Stimulated activated naive CD8-positive, alpha-beta T cell treated with anti-CD3 and anti-CD28 coated beads, Interleukin-15, amount 100 ng/mL, for 72 hours (primary cell): ENCODE data around the gene NDUFV2.
A peak's percentile ranks its signal among the peaks of the same experiment; 100 is the strongest.

Source experiments
- ATAC-seq: fragments of 150-1000 bp; cut with Tn5 transposase; 2 replicates; pipeline ENCODE4 v1.10.0; 2021; ENCODE audit warnings: mild to moderate bottlenecking, moderate library complexity
- DNase-seq, 2 donors: peaks; one replicate each; pipeline ENCODE4 v3.0.0; 2021 to 2022
- H3K27ac Mint-ChIP-seq, 2 donors: one replicate each; pipeline ENCODE4 v1.8.0; 2022; ENCODE audit warnings: mild to moderate bottlenecking in 2 of 2, mixed read lengths in 2 of 2, moderate library complexity in 2 of 2
- H3K27me3 Mint-ChIP-seq: one replicate; pipeline ENCODE4 v1.8.0; 2022; ENCODE audit warnings: mixed read lengths
- H3K4me1 Mint-ChIP-seq: one replicate; pipeline ENCODE4 v1.8.0; 2022; ENCODE audit warnings: mild to moderate bottlenecking, mixed read lengths
- H3K4me3 Mint-ChIP-seq, 2 donors: one replicate each; pipeline ENCODE4 v1.8.0; 2022; ENCODE audit warnings: mild to moderate bottlenecking in 2 of 2, mixed read lengths in 2 of 2, moderate library complexity in 1 of 2
- H3K9me3 Mint-ChIP-seq, 2 donors: one replicate each; pipeline ENCODE4 v1.8.0; 2022; ENCODE audit warnings: mixed read lengths in 2 of 2

The NDUFV2 gene

GRCh38 chr18:9124824-9125223 lies 22.3 kb downstream of the NDUFV2 start:
- Mint-ChIP-seq H3K27me3 (no peaks in the 10 kb centered on the region), H3K27ac (no peak overlapping the region), H3K4me3 (no peak overlapping the region), H3K4me1 (peaks cover 49% of the 10 kb centered on the region), H3K9me3 (no peaks in the 10 kb centered on the region)
- ATAC-seq (no peak), DNase-seq (no peak)

DNA sequence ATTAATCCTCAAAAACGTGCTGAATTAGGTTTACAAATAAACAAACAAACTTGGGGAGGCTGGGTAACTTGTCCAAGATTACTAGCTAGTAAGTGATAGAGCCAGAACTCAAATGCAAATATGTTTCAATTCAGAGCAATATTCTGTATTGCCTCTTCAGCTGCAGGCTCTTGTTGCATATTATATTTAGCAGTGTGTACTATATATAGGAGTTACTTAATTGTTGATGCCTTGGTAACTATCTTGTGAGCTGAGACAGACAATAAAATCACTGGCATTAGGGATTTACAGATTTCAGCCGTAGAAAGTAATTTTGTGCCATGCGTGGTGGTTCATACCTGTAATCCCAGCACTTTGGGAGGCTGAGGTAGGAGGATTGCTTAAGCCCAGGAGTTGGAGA lies 23.8 kb downstream of the NDUFV2 start:
- Mint-ChIP-seq H3K27ac (peak overlapping the region in 1 of 2 donors; percentile 13), H3K4me3 (no peak overlapping the region), H3K9me3 (no peaks in the 10 kb centered on the region), H3K27me3 (no peaks in the 10 kb centered on the region), H3K4me1 (peaks cover 44% of the 10 kb centered on the region)
- DNase-seq: no peak
- no peak for ATAC-seq

DNA sequence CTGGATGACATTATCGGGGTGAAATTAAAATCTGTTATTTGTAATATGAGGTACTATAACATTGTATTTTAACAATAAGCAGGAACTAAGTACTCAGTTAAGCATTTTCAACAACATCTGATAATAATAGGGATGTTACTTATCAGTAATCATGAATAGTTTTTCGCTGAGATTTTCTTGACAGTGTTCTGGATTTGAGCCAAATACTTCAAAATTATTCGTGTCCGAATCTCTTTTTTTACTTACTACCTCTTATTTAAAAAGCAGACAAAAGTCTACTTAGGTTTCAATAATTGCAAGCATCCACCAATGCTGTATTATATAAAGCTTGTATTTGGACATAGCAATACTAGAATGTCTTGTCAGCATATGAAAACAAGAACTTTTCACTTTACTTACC lies 27.7 kb downstream of the NDUFV2 start:
- H3K4me1 Mint-ChIP-seq: peaks cover 61% of the 10 kb centered on the region
- no peak overlapping the region for H3K4me3 Mint-ChIP-seq
- no peak overlapping the region for H3K27ac Mint-ChIP-seq
- ATAC-seq: no peak
- H3K27me3 Mint-ChIP-seq: no peaks in the 10 kb centered on the region
- DNase-seq: no peak
- H3K9me3 Mint-ChIP-seq: no peaks in the 10 kb centered on the region

DNA sequence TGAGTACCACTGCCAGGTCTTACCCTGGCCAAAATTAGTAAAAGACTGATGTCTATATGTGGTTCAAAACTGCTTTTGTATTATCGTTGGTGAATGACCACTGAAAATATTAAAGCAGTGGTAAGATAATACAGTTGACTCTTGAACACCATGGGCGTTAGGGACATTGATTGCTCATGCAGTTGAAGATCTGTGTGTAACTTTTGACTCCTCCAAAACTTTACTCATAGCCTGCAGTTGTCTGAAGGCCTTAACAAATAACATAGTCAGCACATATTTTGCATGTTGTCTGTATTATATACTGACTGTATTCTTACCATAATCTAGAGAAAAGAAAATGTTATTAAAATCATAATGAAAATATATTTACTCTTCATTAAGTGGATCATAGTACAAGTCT lies 28.3 kb downstream of the NDUFV2 start:
- no peak for ATAC-seq
- Mint-ChIP-seq H3K27ac (no peak overlapping the region), H3K4me3 (no peak overlapping the region), H3K9me3 (no peaks in the 10 kb centered on the region), H3K4me1 (peaks cover 61% of the 10 kb centered on the region), H3K27me3 (no peaks in the 10 kb centered on the region)
- DNase-seq: no peak

GRCh38 chr18:9132628-9133027 lies 30.1 kb downstream of the NDUFV2 start:
- peaks cover 57% of the 10 kb centered on the region for H3K4me1 Mint-ChIP-seq
- no peak for DNase-seq
- no peak overlapping the region for H3K27ac Mint-ChIP-seq
- no peaks in the 10 kb centered on the region for H3K27me3 Mint-ChIP-seq
- ATAC-seq: no peak
- H3K4me3 Mint-ChIP-seq: no peak overlapping the region
- H3K9me3 Mint-ChIP-seq: no peaks in the 10 kb centered on the region

GRCh38 chr18:9133225-9133624 lies 30.7 kb downstream of the NDUFV2 start:
- ATAC-seq (no peak), DNase-seq (no peak)
- Mint-ChIP-seq H3K4me3 (peak overlapping the region in 1 of 2 donors; percentile 11), H3K4me1 (peaks cover 57% of the 10 kb centered on the region), H3K27me3 (no peaks in the 10 kb centered on the region), H3K9me3 (no peaks in the 10 kb centered on the region), H3K27ac (peak overlapping the region in 1 of 2 donors; percentile 67)

- no peak for ATAC-seq
- peaks cover 54% of the 10 kb centered on the region for H3K4me1 Mint-ChIP-seq
Observed at GRCh38 chr18:9135081-9135911, 32.8 kb downstream of the NDUFV2 start.

GRCh38 chr18:9135912-9136314 lies 33.4 kb downstream of the NDUFV2 start:
- no peaks in the 10 kb centered on the region for H3K9me3 Mint-ChIP-seq
- H3K27ac Mint-ChIP-seq: peak overlapping the region; percentile 98 to 100
- peak overlapping the region; percentile 92 to 96 for H3K4me3 Mint-ChIP-seq
- peaks cover 59% of the 10 kb centered on the region for H3K4me1 Mint-ChIP-seq
- H3K27me3 Mint-ChIP-seq: no peaks in the 10 kb centered on the region
- no peak for ATAC-seq
- DNase-seq: no peak

More at GRCh38 chr18:9135081-9135911, 32.8 kb downstream of the NDUFV2 start:
- Mint-ChIP-seq H3K4me3 (peak overlapping the region; percentile 92 to 96), H3K9me3 (no peaks in the 10 kb centered on the region), H3K27ac (peak overlapping the region; percentile 82 to 100), H3K27me3 (no peaks in the 10 kb centered on the region)
- no peak for DNase-seq

DNA sequence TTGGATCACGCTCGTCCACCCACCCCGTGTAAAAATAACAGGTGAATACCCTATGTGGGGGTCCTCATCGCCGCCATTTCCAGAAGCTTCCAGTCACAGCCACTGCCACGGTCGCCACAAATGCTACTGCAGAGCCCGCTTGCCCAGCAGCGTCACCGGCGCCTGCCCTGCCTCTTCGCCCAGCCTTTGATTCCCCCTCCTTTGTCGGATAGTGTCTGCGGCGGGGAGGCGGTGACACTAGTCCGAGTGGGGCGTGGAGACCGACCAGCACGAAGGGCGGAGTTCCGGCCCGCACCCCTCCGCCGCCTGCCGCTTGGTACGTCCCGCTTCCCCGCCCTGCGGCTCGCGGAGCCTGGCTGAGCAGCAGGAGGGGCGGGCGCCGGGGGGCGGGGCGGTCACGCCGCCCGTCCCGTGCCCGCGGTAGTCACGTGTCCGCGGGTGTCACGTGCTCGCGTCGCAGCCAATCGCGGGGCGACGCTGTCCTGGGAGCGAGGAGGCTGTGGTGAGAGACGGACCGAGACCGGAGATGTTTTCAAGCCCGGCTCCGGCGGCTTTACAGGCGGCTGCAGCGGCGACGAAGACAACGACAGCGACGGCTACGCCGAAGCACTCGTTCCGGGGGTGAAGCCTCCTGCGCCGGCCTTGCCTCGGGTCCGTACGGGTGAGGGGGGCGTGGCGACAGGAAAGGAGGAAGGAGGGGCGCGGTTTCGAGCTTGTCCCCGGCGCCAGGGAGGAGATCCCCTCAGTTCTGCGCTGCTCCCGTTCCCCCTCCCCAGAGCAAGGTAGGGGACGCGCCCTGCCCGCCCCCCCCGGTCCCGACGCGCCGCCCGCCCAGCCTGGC lies 34.0 kb downstream of the NDUFV2 start, which contains the start of gene ANKRD12:
Gene ANKRD12, plus strand, starts transcription at position 467 of the 841 bp plus-strand sequence. CDS start 45,652 bp downstream, outside the sequence.
- peaks cover 64% of the 10 kb centered on the region for H3K4me1 Mint-ChIP-seq
- ATAC-seq (peak; percentile 79), DNase-seq (peak; percentile 99)
- H3K27me3 Mint-ChIP-seq: no peaks in the 10 kb centered on the region
- no peaks in the 10 kb centered on the region for H3K9me3 Mint-ChIP-seq
- H3K27ac Mint-ChIP-seq: peak within 1 kb of the TSS; percentile 98 to 100
- H3K4me3 Mint-ChIP-seq: peak within 1 kb of the TSS; percentile 92 to 96

DNA sequence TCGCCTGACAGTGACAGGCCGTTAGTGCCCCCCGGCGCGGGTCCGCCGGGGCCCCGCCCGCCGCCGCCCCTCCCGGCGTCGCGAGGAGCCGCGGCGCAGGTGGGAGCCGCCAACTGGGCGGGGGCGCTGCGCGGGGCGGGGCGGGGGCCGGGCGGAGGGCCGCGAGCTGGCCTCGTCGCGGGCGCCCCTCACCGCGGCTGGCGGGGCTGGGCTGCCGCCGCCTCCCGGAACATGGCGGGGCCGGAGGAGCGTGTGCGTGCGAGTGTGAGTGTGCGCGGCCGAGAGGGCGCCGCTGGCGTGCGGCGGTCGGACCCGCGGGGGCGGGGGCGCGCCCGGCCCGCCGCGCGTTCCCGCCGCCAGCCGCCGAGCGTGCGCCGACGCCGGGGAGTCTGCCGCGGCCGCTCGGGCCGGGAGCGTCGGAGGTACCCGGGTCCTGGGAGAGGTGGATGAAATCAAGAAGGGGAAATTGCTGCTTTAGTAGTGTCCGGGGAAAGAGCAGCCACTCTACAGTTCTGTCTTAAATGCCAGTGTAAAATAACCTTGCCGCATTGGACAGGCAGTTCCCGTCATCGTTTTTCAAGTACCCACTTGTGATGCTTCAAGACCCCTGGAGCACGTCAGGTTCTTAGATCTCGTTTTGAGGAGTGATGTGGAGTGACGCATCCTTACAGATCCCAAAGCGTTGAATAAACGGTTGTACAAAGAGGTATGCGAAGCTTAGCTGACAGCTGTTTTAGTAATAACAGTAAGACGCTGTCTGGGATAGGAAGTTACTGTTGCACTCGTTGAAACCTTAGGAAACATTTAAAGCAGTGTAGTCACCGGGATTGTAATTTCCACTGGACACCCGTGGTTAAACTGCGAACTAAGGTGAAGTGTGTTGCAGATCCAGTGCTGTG lies 34.9 kb downstream of the NDUFV2 start:
- peak overlapping the region; percentile 73 to 87 for H3K4me3 Mint-ChIP-seq
- H3K27ac Mint-ChIP-seq: peak overlapping the region; percentile 95 to 97
- peaks cover 64% of the 10 kb centered on the region for H3K4me1 Mint-ChIP-seq
- H3K9me3 Mint-ChIP-seq: no peaks in the 10 kb centered on the region
- ATAC-seq (peak; percentile 64), DNase-seq (peak; percentile 78 to 80)
- H3K27me3 Mint-ChIP-seq: no peaks in the 10 kb centered on the region

DNA sequence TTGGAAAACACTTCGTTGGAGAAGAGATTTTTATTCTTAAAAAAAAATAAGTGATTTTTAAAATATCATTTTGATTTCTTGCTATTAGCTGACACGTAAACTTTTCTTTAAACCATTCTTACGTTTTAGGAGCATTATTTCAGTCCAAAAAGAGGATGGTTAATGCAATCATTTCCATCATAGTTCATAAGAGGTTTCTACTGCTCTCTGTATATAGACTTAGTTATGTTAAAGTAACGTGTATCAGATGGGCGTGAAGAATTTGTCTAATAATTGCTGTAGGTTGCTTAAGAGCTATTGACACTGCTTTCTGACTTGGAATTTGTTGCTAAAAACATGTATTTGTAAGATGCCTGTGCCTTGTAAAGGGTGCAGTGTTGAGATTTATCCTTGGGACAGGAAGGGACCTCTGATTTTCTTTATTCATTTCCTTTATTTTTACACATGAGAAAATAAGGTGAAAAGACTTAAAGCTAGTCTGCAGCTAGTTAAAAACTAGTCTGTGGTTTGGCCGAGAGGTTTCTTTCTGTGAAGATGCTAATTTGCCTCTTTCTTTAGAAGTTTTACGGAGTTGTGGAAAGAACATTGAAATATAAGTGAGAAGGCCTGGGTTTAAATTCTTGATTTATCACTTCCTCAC lies 37.0 kb downstream of the NDUFV2 start:
- H3K4me1 Mint-ChIP-seq: peaks cover 61% of the 10 kb centered on the region
- ATAC-seq: no peak
- DNase-seq: no peak
- H3K27me3 Mint-ChIP-seq: no peaks in the 10 kb centered on the region
- no peaks in the 10 kb centered on the region for H3K9me3 Mint-ChIP-seq
- H3K4me3 Mint-ChIP-seq: peak overlapping the region; percentile 73 to 87
- H3K27ac Mint-ChIP-seq: peak overlapping the region; percentile 48 to 89

GRCh38 chr18:9140381-9140780 lies 37.9 kb downstream of the NDUFV2 start:
- H3K4me3 Mint-ChIP-seq: peak overlapping the region; percentile 73 to 87
- H3K27ac Mint-ChIP-seq: peak overlapping the region in 1 of 2 donors; percentile 89
- H3K9me3 Mint-ChIP-seq: no peaks in the 10 kb centered on the region

GRCh38 chr18:9140984-9141383 lies 38.5 kb downstream of the NDUFV2 start:
- DNase-seq (no peak), ATAC-seq (no peak)
- Mint-ChIP-seq H3K27ac (peak overlapping the region; percentile 25 to 63), H3K9me3 (no peaks in the 10 kb centered on the region), H3K27me3 (no peaks in the 10 kb centered on the region), H3K4me1 (peaks cover 60% of the 10 kb centered on the region), H3K4me3 (peak overlapping the region; percentile 73 to 87)

More at GRCh38 chr18:9140381-9140780, 37.9 kb downstream of the NDUFV2 start:
- ATAC-seq: no peak
- Mint-ChIP-seq H3K27me3 (no peaks in the 10 kb centered on the region), H3K4me1 (peaks cover 58% of the 10 kb centered on the region)
- DNase-seq: no peak

DNA sequence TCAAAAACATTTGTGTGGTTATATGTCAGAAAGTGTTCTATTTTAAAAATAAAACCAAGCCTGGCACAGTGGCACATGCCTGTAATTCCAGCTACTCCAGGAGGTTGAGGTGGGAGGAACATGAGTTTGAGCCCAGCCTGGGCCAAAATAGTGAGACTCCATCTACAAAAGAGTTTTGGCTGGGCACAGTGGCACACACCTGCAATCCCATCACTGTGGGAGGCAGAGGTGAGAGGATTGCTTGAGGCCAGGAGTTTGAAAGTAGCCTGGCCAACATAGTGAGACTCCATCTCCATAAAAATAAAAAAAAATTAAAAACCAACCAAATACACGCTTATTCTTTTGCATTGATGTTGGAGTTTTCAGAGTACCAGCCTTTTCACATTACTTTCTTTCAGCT lies 43.7 kb downstream of the NDUFV2 start:
- Mint-ChIP-seq H3K9me3 (no peaks in the 10 kb centered on the region), H3K27ac (peak overlapping the region; percentile 82 to 83), H3K4me1 (peaks cover 82% of the 10 kb centered on the region), H3K4me3 (peak overlapping the region in 1 of 2 donors; percentile 42), H3K27me3 (no peaks in the 10 kb centered on the region)
- no peak for DNase-seq
- ATAC-seq: no peak
